Smooth muscle cell (in vitro differentiated cells): ENCODE measurements around the gene ZNF451. TPM values are rescaled to one million over a fixed set of nuclear protein-coding genes. Genes with fewer than 3 reads are reported as not detected.

ENCODE experiments used
- DNase-seq: peaks from one replicate; lab custom pipeline; 2025; ENCODE audit not compliant: unreplicated experiment; lab: John Stamatoyannopoulos, UW
- H2AFZ ChIP-seq: fragments of 200-600 bp; sonication (generic); 2 replicates; pipeline ENCODE4 v1.6.0; 2016; ENCODE audit warnings: antibody characterized with exemption, low read depth, mild to moderate bottlenecking
- H3F3A ChIP-seq: fragments of 200-600 bp; sonication (generic); 2 replicates; pipeline ENCODE4 v1.6.0; 2017; ENCODE audit warnings: antibody characterized with exemption, low read depth
- H3K27ac ChIP-seq: fragments of 200-600 bp; sonication (generic); 2 replicates; pipeline ENCODE4 v1.5.1; 2016; ENCODE audit warnings: low read depth, mild to moderate bottlenecking
- H3K27me3 ChIP-seq: fragments of 200-600 bp; sonication (generic); 2 replicates; pipeline ENCODE4 v1.6.1; 2016; ENCODE audit warnings: low read depth, mild to moderate bottlenecking
- H3K36me3 ChIP-seq: fragments of 200-600 bp; sonication (generic); 2 replicates; pipeline ENCODE4 v1.5.1; 2016; ENCODE audit warnings: low read depth
- H3K4me1 ChIP-seq: fragments of 200-600 bp; sonication (generic); 2 replicates; pipeline ENCODE4 v1.5.1; 2016; ENCODE audit warnings: low read depth
- H3K4me2 ChIP-seq: fragments of 200-600 bp; sonication (generic); 2 replicates; pipeline ENCODE4 v1.6.0; 2016; ENCODE audit warnings: mild to moderate bottlenecking
- H3K4me3 ChIP-seq: fragments of 200-600 bp; sonication (generic); 2 replicates; pipeline ENCODE4 v1.5.1; 2016; ENCODE audit warnings: mild to moderate bottlenecking
- H3K79me2 ChIP-seq: fragments of 200-600 bp; sonication (generic); 2 replicates; pipeline ENCODE4 v1.6.0; 2016; ENCODE audit warnings: low read depth, mild to moderate bottlenecking
- H3K9ac ChIP-seq: fragments of 200-600 bp; sonication (generic); 2 replicates; pipeline ENCODE4 v1.6.0; 2016; ENCODE audit warnings: low read depth
- H3K9me3 ChIP-seq: fragments of 200-600 bp; sonication (generic); replicated peaks from 2 replicates; pipeline ENCODE4 v1.5.1; 2016; ENCODE audit warnings: low read depth
- H4K20me1 ChIP-seq: fragments of 200-600 bp; sonication (generic); 2 replicates; pipeline ENCODE4 v1.6.0; 2016; ENCODE audit warnings: low read depth
- WGBS: methylation state at CpG from one replicate; pipeline ENCODE4 v1.1.7; 2016; ENCODE audit warnings: low lambda C conversion rate; 5-methylcytosine and 5-hydroxymethylcytosine counted together
- polyA plus RNA-seq: library from polyadenylated mRNA; unstranded; fragments of >200 nt; fragmentation: Nextera tagmentation; extraction: Ambion mirVana; gene quantifications from 2 replicates; pipeline ENCODE4 v1.2.1, GENCODE V29; 2016
- total RNA-seq: library from RNA; depleted of rRNA; stranded (reverse); fragments of >200 nt; gene quantifications from 2 replicates; pipeline ENCODE4 v1.2.3, GENCODE V29; 2014
- TF ChIP-seq, protein P1 (sequence below): fragments of 200-600 bp; sonication (generic); IDR thresholded peaks from 2 replicates; pipeline ENCODE4 v1.5.1; 2017; ENCODE audit warnings: borderline replicate concordance, mild to moderate bottlenecking, antibody characterized with exemption; ENCODE audit not compliant: insufficient read depth, poor library complexity, severe bottlenecking

ZNF451 gene
- total and polyA plus RNA-seq, 2 experiments from 2014 or later, result 21.1 to 76.5 TPM

DNA sequence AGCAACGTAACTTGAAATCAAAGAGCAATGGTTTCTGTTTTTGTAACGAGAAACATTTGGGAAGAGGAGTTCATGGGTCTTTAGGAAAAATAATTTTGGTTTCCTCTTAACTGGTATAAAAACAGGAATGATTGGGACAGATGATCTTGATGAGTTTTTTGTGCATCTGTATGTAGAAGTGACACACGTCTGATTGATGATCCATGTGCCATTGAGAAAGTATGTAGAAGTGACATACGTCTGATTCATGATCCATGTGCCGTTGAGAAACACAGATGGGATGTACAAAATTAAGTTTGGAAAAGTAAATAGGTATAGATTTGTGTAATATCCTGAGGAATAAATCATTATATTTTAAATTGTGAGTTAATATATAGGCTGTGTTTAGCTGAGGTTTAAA lies 41.4 kb upstream of the ZNF451 start:
- Histone ChIP-seq H3K4me1 (peaks cover 17% of the 10 kb centered on the region), H2AFZ (no peak overlapping the region), H3K27ac (no peak overlapping the region), H3F3A (no peaks in the 10 kb centered on the region), H3K79me2 (peaks cover 44% of the 10 kb centered on the region), H3K9me3 (no peaks in the 10 kb centered on the region), H3K9ac (peak overlapping the region; percentile 22), H3K4me3 (peak overlapping the region; percentile 33), H4K20me1 (peaks cover 38% of the 10 kb centered on the region), H3K27me3 (no peaks in the 10 kb centered on the region), H3K4me2 (peak overlapping the region; percentile 80), H3K36me3 (peaks cover 13% of the 10 kb centered on the region)
- TF ChIP-seq, protein P1, sequence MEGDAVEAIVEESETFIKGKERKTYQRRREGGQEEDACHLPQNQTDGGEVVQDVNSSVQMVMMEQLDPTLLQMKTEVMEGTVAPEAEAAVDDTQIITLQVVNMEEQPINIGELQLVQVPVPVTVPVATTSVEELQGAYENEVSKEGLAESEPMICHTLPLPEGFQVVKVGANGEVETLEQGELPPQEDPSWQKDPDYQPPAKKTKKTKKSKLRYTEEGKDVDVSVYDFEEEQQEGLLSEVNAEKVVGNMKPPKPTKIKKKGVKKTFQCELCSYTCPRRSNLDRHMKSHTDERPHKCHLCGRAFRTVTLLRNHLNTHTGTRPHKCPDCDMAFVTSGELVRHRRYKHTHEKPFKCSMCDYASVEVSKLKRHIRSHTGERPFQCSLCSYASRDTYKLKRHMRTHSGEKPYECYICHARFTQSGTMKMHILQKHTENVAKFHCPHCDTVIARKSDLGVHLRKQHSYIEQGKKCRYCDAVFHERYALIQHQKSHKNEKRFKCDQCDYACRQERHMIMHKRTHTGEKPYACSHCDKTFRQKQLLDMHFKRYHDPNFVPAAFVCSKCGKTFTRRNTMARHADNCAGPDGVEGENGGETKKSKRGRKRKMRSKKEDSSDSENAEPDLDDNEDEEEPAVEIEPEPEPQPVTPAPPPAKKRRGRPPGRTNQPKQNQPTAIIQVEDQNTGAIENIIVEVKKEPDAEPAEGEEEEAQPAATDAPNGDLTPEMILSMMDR, result no peak
- no peak for DNase-seq
- WGBS, result 80% methylated on average over 5 of the region's 5 CpGs

DNA sequence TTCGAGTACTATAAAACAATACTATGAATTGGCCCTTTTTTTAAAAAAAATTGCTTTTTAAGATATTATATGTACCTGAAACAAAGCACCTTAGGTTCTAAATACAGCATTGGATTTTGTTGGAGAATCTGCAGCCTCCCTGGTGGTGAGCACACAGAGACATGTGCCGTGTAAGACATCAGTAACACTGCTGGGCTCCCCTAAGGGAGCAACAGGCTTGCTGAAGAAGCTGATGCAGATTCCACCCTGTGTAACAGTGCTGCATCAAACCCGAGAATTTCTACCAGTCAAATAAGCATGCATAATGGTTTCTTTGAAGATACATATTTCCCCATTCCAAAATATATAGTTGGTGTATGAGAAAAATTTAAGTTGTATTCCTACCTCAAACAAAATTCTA lies 26.1 kb upstream of the ZNF451 start:
- no peak overlapping the region for H3K9ac ChIP-seq
- no peak for DNase-seq
- TF ChIP-seq, protein P1, result no peak
- H3K4me2 ChIP-seq, result no peak overlapping the region
- no peak overlapping the region for H3K27ac ChIP-seq
- H3K4me3 ChIP-seq, result no peak overlapping the region
- H3K9me3 ChIP-seq, result no peaks in the 10 kb centered on the region
- H3K79me2 ChIP-seq, result no peaks in the 10 kb centered on the region
- H2AFZ ChIP-seq, result no peak overlapping the region
- no peaks in the 10 kb centered on the region for H3K27me3 ChIP-seq
- WGBS, result 98% methylated on average over 3 of the region's 3 CpGs
- H4K20me1 ChIP-seq, result no peaks in the 10 kb centered on the region
- peaks cover 5% of the 10 kb centered on the region for H3K36me3 ChIP-seq
- no peaks in the 10 kb centered on the region for H3K4me1 ChIP-seq
- no peaks in the 10 kb centered on the region for H3F3A ChIP-seq

DNA sequence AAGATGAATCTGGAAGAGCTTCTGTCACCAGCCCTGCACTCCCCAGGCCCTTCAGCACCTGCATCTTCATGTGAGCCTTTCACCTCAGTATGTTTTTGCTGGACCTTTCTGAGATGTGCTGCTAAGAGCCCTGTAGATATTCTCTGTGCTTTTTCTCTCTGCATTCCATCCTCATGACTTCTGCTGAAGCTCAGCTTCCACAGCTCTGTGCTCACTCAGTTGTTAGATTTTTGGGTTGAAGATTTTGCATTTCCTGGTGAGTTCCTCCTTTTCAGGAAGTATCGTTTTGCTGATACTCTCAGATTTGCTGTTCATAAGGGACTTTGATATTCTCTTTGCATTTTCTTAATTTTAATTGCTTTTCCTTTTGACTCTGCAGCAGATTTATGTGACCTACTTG lies 25.2 kb upstream of the ZNF451 start:
- H4K20me1 ChIP-seq, result no peaks in the 10 kb centered on the region
- TF ChIP-seq, protein P1, result no peak
- H3K79me2 ChIP-seq, result no peaks in the 10 kb centered on the region
- DNase-seq, result no peak
- H3K4me3 ChIP-seq, result no peak overlapping the region
- H3K36me3 ChIP-seq, result peaks cover 1% of the 10 kb centered on the region
- H3K9me3 ChIP-seq, result no peaks in the 10 kb centered on the region
- WGBS, result 88% methylated on average over 1 of the region's 1 CpG
- H3K27ac ChIP-seq, result no peak overlapping the region
- no peak overlapping the region for H3K4me2 ChIP-seq
- no peak overlapping the region for H2AFZ ChIP-seq
- H3F3A ChIP-seq, result no peaks in the 10 kb centered on the region
- no peaks in the 10 kb centered on the region for H3K4me1 ChIP-seq
- no peaks in the 10 kb centered on the region for H3K27me3 ChIP-seq
- no peak overlapping the region for H3K9ac ChIP-seq

DNA sequence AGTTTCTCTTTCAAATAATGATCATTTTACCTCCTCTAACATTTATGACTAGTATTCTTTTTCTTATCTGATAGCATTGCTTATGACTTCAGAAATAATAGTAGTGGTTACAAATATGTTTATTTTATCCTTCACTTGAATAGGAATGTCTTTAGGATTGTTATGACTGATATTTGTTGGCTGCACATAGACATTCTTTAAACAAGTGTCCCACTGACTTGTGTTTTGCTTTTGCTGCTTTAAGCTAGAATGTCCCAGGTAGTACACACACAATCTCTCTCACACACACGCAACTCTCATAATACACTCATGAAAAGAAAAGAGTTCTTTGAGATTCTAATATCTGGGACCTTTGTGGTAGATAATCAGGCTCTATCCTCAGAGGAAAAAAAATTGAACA lies 21.9 kb upstream of the ZNF451 start:
- Histone ChIP-seq H3K36me3 (no peaks in the 10 kb centered on the region), H4K20me1 (no peaks in the 10 kb centered on the region), H3K27ac (no peak overlapping the region), H3K4me2 (no peak overlapping the region), H3K9ac (no peak overlapping the region), H3K4me3 (no peak overlapping the region), H3K79me2 (no peaks in the 10 kb centered on the region), H2AFZ (no peak overlapping the region), H3F3A (no peaks in the 10 kb centered on the region), H3K4me1 (no peaks in the 10 kb centered on the region), H3K27me3 (no peaks in the 10 kb centered on the region), H3K9me3 (no peaks in the 10 kb centered on the region)
- 94% methylated on average over 1 of the region's 1 CpG for WGBS
- TF ChIP-seq, protein P1, result no peak
- no peak for DNase-seq
